AG10803 (cell line): ENCODE measurements around the gene MAP3K20.
A peak's percentile ranks its signal among the peaks of the same experiment; 100 is the strongest.

ENCODE experiments used
- DNase-seq: peaks from one replicate; pipeline ENCODE4 v3.0.0; 2010; ENCODE audit warnings: low read depth
- H3K4me3 ChIP-seq: 2 replicates; pipeline ENCODE4 v1.5.1; 2011; ENCODE audit warnings: mild to moderate bottlenecking, low read length, control low read depth
- TF ChIP-seq, protein P1 (sequence below): conservative IDR thresholded peaks from 2 replicates; pipeline ENCODE4 v1.5.1; 2011; ENCODE audit warnings: mild to moderate bottlenecking, low read length, control low read depth, inconsistent platforms

MAP3K20 gene

DNA sequence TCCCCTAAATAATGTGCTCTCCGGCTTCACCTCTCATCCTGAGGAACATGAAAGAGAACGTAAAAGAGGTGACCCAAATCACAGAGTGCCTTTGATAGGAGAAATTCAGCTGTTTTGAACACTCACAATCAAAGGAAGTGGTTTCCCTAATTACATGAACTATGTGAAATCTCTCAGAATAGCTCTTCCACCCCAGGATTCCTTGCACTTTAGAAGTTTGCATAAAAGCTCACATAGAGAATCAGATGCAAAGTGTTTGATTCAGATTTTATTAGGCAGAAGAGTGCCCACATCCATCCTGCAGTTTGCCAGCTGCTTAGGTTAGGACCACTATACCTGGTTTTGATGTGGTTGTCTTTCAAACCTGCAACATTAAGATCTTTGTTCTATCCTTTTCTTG lies 61.0 kb downstream of the MAP3K20 start:
- H3K4me3 ChIP-seq: no peak overlapping the region
- TF ChIP-seq, protein P1, sequence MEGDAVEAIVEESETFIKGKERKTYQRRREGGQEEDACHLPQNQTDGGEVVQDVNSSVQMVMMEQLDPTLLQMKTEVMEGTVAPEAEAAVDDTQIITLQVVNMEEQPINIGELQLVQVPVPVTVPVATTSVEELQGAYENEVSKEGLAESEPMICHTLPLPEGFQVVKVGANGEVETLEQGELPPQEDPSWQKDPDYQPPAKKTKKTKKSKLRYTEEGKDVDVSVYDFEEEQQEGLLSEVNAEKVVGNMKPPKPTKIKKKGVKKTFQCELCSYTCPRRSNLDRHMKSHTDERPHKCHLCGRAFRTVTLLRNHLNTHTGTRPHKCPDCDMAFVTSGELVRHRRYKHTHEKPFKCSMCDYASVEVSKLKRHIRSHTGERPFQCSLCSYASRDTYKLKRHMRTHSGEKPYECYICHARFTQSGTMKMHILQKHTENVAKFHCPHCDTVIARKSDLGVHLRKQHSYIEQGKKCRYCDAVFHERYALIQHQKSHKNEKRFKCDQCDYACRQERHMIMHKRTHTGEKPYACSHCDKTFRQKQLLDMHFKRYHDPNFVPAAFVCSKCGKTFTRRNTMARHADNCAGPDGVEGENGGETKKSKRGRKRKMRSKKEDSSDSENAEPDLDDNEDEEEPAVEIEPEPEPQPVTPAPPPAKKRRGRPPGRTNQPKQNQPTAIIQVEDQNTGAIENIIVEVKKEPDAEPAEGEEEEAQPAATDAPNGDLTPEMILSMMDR: no peak
- DNase-seq: no peak

- TF ChIP-seq, protein P1: no peak
- no peak for DNase-seq
- H3K4me3 ChIP-seq: no peak overlapping the region
Observed at GRCh38 chr2:173137610-173138009, 62.0 kb downstream of the MAP3K20 start.

GRCh38 chr2:173138962-173139361 lies 63.3 kb downstream of the MAP3K20 start:
- H3K4me3 ChIP-seq: no peak overlapping the region
- no peak for DNase-seq
- TF ChIP-seq, protein P1: no peak

DNA sequence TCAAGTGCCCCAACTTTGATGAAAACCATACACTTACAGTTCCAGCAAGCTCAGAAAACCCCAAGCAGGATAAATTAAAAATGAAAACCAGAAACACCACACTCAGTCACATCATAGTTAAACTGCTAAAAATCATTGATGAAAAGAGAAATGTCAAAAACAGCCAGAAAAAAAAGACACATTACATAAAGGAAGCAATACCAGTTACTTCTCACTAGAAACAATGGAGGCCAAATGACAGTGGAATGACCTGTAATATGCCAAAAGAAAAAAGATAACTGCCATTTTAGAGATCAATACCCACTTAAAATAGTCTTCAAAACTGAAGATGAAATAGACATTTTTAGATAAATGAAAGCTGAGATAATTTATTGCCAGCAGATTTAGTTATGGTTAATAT lies 66.0 kb downstream of the MAP3K20 start:
- no peak overlapping the region for H3K4me3 ChIP-seq
- no peak for DNase-seq
- TF ChIP-seq, protein P1: no peak

GRCh38 chr2:173145454-173145853 lies 69.8 kb downstream of the MAP3K20 start:
- TF ChIP-seq, protein P1: no peak
- H3K4me3 ChIP-seq: no peak overlapping the region
- DNase-seq: no peak

GRCh38 chr2:173146590-173146989 lies 70.9 kb downstream of the MAP3K20 start:
- no peak overlapping the region for H3K4me3 ChIP-seq
- TF ChIP-seq, protein P1: no peak
- no peak for DNase-seq

GRCh38 chr2:173148520-173148919 lies 72.9 kb downstream of the MAP3K20 start:
- TF ChIP-seq, protein P1: no peak
- no peak overlapping the region for H3K4me3 ChIP-seq

More at GRCh38 chr2:173148520-173148919, 72.9 kb downstream of the MAP3K20 start:
- peak; percentile 48 for DNase-seq
